Keratinocyte (primary cell): ENCODE data around the gene DMD.

Experiments used
- EZH2 ChIP-seq: IDR thresholded peaks from one replicate; pipeline ENCODE4 v1.6.1; 2012; ENCODE audit warnings: inconsistent platforms, mild to moderate bottlenecking, low read length, moderate library complexity
- TF ChIP-seq, protein P1 (sequence below), 3 experiments: IDR thresholded peaks in 1 of 3; conservative IDR thresholded peaks in 1 of 3; optimal IDR thresholded peaks in 1 of 3; 2 replicates in 2 of 3; 3 replicates in 1 of 3; pipeline versions ENCODE3 to v1.5.1; 2011; ENCODE audit warnings: low read length in 3 of 3, mild to moderate bottlenecking in 3 of 3, moderate library complexity in 2 of 3, control low read depth in 1 of 3, inconsistent platforms in 1 of 3; ENCODE audit not compliant: insufficient read depth in 2 of 3; ENCODE audit errors: extremely low read depth in 1 of 3

DNA sequence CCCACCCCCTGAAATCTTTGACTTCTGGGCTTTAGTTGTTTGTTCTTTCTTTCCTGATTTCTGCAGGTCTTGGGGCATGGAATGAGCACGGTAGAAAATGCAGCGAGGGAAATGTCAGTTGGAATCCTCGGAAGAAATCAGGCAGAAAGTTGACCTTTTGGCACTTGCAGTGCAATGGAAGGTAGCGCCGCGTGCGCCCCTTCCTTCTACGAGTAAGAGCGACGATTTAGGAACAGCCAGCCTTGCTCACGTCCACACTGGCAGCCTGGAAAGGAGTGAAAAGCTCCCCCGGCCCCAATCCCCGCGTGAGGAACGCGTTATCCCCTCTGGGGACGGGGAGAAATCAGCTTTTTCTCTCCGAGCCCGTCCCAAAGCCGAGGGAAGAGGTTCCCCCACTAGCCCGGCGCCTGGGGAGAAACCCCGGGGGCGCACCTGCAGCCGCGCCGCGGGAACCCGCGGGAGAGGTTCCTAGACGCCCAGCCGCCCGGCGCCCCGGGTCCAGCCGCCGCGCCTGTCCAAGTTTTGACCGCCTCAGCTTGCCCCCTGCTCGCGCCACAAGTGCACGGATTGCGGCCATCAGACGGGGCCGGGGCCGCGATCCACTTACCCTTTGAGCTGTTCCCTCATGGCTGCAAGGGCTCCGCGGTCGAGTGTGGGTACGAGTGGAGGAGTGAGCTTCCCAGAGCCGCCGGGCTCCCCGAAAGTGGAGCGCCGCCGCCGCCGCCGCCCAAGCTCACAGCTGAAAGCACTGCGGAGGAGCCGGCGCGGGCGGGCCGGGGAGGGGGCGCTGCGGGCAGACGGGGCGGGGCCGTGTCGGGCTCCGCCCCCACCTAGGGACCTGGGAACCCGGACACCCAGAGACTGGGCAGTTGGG, 1944.9 kb downstream of the DMD start:
- TF ChIP-seq, protein P1, sequence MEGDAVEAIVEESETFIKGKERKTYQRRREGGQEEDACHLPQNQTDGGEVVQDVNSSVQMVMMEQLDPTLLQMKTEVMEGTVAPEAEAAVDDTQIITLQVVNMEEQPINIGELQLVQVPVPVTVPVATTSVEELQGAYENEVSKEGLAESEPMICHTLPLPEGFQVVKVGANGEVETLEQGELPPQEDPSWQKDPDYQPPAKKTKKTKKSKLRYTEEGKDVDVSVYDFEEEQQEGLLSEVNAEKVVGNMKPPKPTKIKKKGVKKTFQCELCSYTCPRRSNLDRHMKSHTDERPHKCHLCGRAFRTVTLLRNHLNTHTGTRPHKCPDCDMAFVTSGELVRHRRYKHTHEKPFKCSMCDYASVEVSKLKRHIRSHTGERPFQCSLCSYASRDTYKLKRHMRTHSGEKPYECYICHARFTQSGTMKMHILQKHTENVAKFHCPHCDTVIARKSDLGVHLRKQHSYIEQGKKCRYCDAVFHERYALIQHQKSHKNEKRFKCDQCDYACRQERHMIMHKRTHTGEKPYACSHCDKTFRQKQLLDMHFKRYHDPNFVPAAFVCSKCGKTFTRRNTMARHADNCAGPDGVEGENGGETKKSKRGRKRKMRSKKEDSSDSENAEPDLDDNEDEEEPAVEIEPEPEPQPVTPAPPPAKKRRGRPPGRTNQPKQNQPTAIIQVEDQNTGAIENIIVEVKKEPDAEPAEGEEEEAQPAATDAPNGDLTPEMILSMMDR (optimal IDR thresholded peaks at IDR 0.05 in 1 of 3, IDR thresholded peaks at IDR 0.05 in 1 of 3, conservative IDR thresholded peaks at IDR 0.05 in 1 of 3; ENCODE audit: extremely low read depth in 1 of 3, insufficient read depth in 2 of 3, low read length in 3 of 3): no peak
- TF ChIP-seq EZH2: no peak
